OCI-LY1 (cell line): Measurements from ENCODE around the gene FGF23.

Experiments used
- CTCF ChIP-seq: fragments of 200-600 bp; sonication (generic), shearing (Covaris generic); IDR thresholded peaks from 2 replicates; pipeline ENCODE4 v1.5.1; 2017; ENCODE audit warnings: mild to moderate bottlenecking, antibody characterized with exemption, low read length, moderate library complexity, mixed read lengths
- EZH2 ChIP-seq: fragments of 200-600 bp; sonication (generic), shearing (Covaris generic); IDR thresholded peaks from 2 replicates; pipeline ENCODE4 v1.8.0; 2017; ENCODE audit warnings: borderline replicate concordance, mixed run types, mild to moderate bottlenecking, antibody characterized with exemption, low read length, moderate library complexity, mixed read lengths

GRCh38 chr12:4412465-4412864 lies 33.0 kb upstream of the FGF23 start:
- TF ChIP-seq CTCF: no peak
- no peak for TF ChIP-seq EZH2
